Activated T-helper 1 cell treated with Interleukin-2 at 50 U/mL for 16 hours (primary cell): ENCODE data around the gene APOL1.

ENCODE experiments used
- DNase-seq: peaks from one replicate; pipeline ENCODE4 v3.0.0-alpha.2; 2020; ENCODE audit warnings: low read depth

The APOL1 gene

GRCh38 chr22:36311386-36312085 lies 58.6 kb downstream of the APOL1 start:
- no peak for DNase-seq

GRCh38 chr22:36315325-36315724 lies 62.4 kb downstream of the APOL1 start:
- DNase-seq: no peak

- no peak for DNase-seq
Observed at GRCh38 chr22:36316419-36316818, 63.5 kb downstream of the APOL1 start.
